ENCODE data around the gene ERICH6B. TPM values are rescaled to one million over a fixed set of nuclear protein-coding genes. Genes with fewer than 3 reads are reported as not detected.

The ERICH6B gene
- total and polyA plus RNA-seq, 2 experiments from 2014 or later: not detected

DNA sequence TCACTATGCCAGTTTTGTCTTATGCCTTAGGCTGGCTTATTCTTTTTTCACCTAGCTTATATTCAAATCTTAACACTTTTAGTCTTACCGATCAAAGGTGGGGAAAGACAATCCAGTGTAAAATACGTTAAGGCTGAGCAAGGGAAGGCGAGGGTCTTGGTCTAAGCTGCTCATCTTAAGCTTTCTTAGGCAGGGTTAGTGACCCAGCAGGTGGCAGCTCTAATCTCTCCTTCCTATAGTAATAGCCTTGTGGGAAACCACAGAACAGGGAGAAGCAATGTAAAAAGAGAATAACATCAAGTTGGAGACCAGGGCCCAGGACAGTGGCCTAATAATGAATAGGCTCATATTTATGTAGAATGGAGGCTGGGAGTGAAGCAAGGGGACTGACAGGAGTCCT is 104.9 kb downstream of the ERICH6B start:
- Histone ChIP-seq H4K20me1 (replicated peaks; ENCODE audit: insufficient read depth) (peaks cover 9% of the 10 kb centered on the region), H3K4me1 (ENCODE audit: insufficient read depth) (no peaks in the 10 kb centered on the region), H2AFZ (no peak overlapping the region), H3K36me3 (ENCODE audit: insufficient read depth) (peaks cover 19% of the 10 kb centered on the region), H3K4me3 (no peak overlapping the region), H3K27ac (ENCODE audit: low read depth) (no peak overlapping the region), H3K4me2 (no peak overlapping the region), H3F3A (replicated peaks; ENCODE audit: low read depth) (no peaks in the 10 kb centered on the region), H3K79me2 (replicated peaks; ENCODE audit: insufficient read depth) (no peaks in the 10 kb centered on the region), H3K9me2 (ENCODE audit: insufficient read depth) (no peaks in the 10 kb centered on the region), H3K27me3 (ENCODE audit: insufficient read depth) (no peaks in the 10 kb centered on the region)
- no peak for TF ChIP-seq EZH2phosphoT487 (IDR thresholded peaks at IDR 0.05; ENCODE audit: unreplicated experiment)
- TF ChIP-seq JUNB (IDR thresholded peaks at IDR 0.05; ENCODE audit: unreplicated experiment): no peak
- TF ChIP-seq EZH2 (IDR thresholded peaks at IDR 0.05; ENCODE audit: low read depth, unreplicated experiment): no peak
- TF ChIP-seq NANOG (IDR thresholded peaks at IDR 0.05; ENCODE audit: borderline replicate concordance): no peak
- TF ChIP-seq ZNF114 (CRISPR knock-in tag; IDR thresholded peaks at IDR 0.05): no peak
- no peak for TF ChIP-seq ZNF462 (CRISPR knock-in tag; IDR thresholded peaks at IDR 0.05)
- no peak for TF ChIP-seq ZNF331 (CRISPR knock-in tag; IDR thresholded peaks at IDR 0.05; ENCODE audit: low read depth)
- TF ChIP-seq POLR2AphosphoS5 (IDR thresholded peaks at IDR 0.05; ENCODE audit: low read depth): no peak
- no peak for TF ChIP-seq CTCF (conservative IDR thresholded peaks at IDR 0.05; ENCODE audit: low read depth in 2 of 2)
- TF ChIP-seq, protein P1, sequence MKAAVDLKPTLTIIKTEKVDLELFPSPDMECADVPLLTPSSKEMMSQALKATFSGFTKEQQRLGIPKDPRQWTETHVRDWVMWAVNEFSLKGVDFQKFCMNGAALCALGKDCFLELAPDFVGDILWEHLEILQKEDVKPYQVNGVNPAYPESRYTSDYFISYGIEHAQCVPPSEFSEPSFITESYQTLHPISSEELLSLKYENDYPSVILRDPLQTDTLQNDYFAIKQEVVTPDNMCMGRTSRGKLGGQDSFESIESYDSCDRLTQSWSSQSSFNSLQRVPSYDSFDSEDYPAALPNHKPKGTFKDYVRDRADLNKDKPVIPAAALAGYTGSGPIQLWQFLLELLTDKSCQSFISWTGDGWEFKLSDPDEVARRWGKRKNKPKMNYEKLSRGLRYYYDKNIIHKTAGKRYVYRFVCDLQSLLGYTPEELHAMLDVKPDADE (IDR thresholded peaks at IDR 0.05): no peak
- no peak for TF ChIP-seq CREB1 (CRISPR knock-in tag; IDR thresholded peaks at IDR 0.05; ENCODE audit: low read depth)
- Mint-ChIP-seq H3K4me3 (no peak overlapping the region), H3K36me3 (ENCODE audit: low read depth) (peaks cover 36% of the 10 kb centered on the region; the same call in 2 of the 3 replicates), H3K27me3 (ENCODE audit: insufficient read depth, low read depth, poor library complexity) (no peaks in the 10 kb centered on the region), H3K27ac (no peak overlapping the region), H3K9me3 (no peaks in the 10 kb centered on the region), H3K4me1 (no peaks in the 10 kb centered on the region)
- ATAC-seq (peak; percentile 77), DNase-seq (ENCODE audit: low spot score) (peak; percentile 10)
